SK-N-SH treated with all-trans-retinoic acid at 6 μM for 48 hours (cell line): Measurements from ENCODE around the gene NPIPA1.
"Not testable (repeated sequence)": the region's sequence is repeated elsewhere in the genome, so short reads cannot be mapped to it uniquely, and the experiment has no call there.

Source experiments
- ATAC-seq: fragments of 200-7000 bp; cut with Tn5 transposase; 3 replicates; pipeline ENCODE4 v1.9.1; 2020; ENCODE audit warnings: mild to moderate bottlenecking, moderate library complexity

The NPIPA1 gene

DNA sequence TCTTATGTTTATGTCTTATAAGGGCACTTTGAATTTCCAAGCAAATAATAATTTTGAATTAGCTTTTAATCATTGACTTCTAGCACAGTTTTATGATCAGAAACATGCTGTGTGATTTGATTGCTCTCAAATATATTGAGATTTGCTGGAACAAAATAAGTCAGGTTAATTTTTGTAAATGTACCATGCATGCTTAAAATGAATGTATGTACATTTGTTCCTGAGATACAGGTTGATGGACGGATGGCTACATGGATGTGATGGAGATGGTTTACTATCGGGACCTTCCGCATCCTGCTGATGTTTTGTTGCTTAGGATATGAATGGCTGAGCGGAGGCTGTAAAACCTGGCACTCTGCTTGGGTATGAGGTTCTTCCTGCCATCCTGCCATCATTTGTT is at the start of gene NPIPA1:
NPIPA1 (plus strand) TSS at position 301 of the 400 bp plus-strand sequence; CDS start at position 301, 0 bp downstream.
- not testable (repeated sequence) for ATAC-seq

DNA sequence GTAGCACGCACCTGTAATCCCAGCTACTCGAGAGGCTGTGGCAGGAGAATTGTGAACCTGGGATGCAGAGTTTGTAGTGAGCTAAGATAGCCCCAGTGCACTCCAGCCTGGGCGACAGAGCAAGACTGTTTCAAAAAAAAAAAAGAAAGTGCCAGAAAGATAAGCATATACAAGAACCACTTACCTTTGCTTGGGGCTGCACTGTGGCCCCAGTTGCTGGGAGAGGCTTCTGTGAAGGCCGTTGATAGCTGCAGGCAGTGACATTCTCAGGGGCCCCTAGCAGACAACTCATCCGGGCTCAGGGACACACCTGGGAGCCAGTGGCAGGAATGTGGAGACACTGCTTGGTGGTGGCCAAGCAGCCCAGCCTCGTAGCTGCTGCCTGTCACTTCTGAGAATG is 45.1 kb upstream of the NPIPA1 start:
- not testable (repeated sequence) for ATAC-seq

GRCh38 chr16:14895382-14895781 is 41.9 kb upstream of the NPIPA1 start:
- not testable (repeated sequence) for ATAC-seq

- ATAC-seq: not testable (repeated sequence)
Measured at GRCh38 chr16:14896023-14896422, 41.2 kb upstream of the NPIPA1 start.

DNA sequence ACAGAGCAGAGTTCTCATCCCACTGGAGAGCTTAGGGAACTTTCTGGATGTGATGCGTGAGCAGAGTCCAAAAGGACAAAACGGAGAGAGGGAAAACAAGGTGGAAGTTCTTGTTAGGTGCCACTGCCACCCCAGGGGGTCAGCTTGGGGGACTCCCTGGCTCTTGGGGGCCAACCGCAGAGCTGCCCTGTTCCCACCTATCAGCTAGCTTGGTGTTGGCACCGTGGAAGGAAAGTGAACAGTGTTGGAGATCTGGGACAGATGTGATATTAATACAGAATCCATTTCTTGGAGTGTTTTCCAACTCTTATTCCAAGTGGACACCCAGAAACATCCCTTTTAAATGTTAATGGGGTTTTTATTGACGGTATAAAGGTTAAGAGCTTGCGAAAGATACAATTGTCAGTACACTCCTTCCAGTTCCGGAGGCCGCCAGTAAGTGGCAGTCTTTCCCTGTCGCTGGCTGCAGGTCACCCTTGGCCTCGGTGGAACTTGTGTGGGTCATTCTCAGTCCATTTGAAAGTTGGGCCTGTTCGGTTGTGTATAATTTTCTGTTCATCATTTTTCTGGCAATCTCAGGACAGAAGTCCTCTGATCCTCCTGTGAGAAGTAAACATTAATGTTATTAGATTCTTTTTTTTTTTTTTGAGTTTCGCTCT is 40.1 kb upstream of the NPIPA1 start:
- peak; percentile 74 for ATAC-seq

- not testable (repeated sequence) for ATAC-seq
Measured at GRCh38 chr16:14898162-14898561, 39.1 kb upstream of the NPIPA1 start.

- not testable (repeated sequence) for ATAC-seq
Measured at GRCh38 chr16:14903191-14903957, 33.9 kb upstream of the NPIPA1 start.

GRCh38 chr16:14909744-14910143 is 27.5 kb upstream of the NPIPA1 start:
- not testable (repeated sequence) for ATAC-seq

DNA sequence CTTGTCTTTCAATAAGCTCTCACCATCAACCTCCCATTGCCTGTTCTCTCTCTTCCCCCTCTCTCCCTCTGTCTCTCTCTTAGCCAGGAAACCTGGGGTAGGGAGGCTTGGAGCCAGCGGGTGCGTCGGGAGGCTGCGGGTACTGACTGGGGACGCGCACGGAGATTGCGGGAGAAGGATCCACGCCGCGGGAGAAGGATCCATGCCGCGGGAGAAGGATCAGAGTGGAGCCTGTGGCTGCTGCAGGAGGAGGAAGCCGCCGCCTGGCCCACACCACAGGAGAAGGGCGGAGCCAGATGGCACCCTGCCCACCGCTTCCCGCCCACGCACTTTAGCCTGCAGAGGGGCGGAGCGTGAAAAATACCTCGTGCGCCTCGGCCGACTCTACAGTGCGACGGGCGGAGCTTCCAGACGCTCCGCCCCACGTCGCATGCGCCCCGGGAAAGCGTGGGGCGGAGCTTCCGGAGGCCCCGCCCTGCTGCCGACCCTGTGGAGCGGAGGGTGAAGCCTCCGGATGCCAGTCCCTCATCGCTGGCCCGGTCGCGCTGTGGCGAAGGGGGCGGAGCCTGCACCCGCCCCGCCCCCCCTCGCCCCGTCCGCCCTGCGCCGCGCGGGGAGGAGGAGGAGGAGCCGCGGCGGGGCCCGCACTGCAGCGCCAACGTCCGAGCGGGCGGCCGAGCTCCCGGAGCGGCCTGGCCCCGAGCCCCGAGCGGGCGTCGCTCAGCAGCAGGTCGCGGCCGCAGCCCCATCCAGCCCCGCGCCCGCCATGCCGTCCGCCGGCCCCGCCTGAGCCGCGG is 26.2 kb upstream of the NPIPA1 start:
- ATAC-seq: peak; percentile 96

DNA sequence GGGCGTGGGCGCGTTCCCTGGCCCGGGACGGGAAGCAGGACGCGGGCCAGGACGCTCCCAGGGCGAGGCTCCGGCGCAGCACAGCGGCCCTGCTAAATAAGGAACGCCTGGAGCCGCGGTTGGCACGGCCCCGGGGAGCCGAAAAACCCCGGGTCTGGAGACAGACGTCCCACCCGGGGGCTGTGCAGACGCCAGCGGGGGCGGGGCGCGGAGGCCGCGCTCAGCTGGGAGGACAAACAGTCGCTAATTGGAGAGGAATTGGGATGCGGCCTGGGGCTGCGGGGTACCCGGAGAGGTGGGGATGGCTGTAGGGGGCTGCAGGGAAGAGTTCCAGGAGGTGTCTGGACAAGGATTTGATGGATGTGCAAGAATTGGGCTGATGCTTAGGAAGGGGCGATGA is 25.3 kb upstream of the NPIPA1 start:
- ATAC-seq: not testable (repeated sequence)

DNA sequence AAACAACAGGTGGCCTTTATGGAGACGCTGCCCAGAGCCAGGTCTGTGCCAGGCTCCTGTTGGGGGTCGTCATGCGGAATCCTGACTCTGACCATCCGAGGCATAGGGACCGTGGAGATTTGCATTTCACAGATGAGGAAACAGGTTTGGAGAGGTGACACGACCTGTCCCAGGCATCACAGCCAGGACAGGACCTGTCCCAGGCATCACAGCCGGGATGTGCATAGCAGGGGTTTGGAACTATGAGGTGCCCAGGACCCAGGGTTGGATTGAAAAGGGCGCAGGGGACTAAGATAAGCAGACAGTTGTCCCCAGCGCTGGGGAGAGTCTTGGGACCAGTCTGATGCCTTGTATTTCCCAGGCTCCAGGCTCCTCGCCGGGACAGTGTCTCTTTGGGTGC is 24.7 kb upstream of the NPIPA1 start:
- 0 out of 3 replicates have a peak, but pooled peaks have one; percentile 31 for ATAC-seq

DNA sequence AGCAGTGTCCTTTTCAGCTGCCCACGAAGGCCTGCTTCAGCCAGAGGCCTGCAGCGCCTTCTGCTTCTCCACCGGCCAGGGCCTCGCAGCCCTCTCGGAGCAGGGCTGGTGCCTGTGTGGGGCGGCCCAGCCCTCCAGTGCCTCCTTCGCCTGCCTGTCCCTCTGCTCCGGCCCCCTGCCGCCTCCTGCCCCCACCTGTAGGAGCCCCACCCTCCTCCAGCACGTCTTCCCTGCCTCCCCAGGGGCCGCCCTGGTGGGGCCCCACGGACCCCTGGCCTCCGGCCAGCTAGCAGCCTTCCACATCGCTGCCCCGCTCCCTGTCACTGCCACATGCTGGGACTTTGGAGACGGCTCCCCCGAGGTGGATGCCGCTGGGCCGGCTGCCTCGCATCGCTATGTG is 18.7 kb upstream of the NPIPA1 start:
- not testable (repeated sequence) for ATAC-seq

- not testable (repeated sequence) for ATAC-seq
Measured at GRCh38 chr16:14919837-14920600, 17.2 kb upstream of the NPIPA1 start.

GRCh38 chr16:14922285-14922684 is 15.0 kb upstream of the NPIPA1 start:
- ATAC-seq: not testable (repeated sequence)

- ATAC-seq: not testable (repeated sequence)
Measured at GRCh38 chr16:14922968-14923367, 14.3 kb upstream of the NPIPA1 start.

GRCh38 chr16:14923394-14924088 is 13.7 kb upstream of the NPIPA1 start:
- not testable (repeated sequence) for ATAC-seq

GRCh38 chr16:14924359-14924758 is 12.9 kb upstream of the NPIPA1 start:
- ATAC-seq: not testable (repeated sequence)

DNA sequence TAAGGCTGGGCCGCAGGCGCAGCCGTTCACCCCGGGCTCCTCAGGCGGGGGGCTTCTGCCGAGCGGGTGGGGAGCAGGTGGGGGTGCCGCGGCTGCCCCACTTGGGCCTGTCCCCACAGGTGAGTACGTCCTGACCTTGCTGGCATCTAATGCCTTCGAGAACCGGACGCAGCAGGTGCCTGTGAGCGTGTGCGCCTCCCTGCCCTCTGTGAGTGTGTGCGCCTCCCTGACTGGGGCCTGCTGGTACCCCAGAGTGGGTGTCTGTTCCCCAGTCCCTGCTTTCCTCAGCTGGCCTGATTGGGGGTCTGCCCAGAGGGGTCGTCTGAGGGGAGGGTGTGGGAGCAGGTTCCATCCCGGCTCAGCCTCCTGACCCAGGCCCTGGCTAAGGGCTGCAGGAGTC is 12.3 kb upstream of the NPIPA1 start:
- not testable (repeated sequence) for ATAC-seq

DNA sequence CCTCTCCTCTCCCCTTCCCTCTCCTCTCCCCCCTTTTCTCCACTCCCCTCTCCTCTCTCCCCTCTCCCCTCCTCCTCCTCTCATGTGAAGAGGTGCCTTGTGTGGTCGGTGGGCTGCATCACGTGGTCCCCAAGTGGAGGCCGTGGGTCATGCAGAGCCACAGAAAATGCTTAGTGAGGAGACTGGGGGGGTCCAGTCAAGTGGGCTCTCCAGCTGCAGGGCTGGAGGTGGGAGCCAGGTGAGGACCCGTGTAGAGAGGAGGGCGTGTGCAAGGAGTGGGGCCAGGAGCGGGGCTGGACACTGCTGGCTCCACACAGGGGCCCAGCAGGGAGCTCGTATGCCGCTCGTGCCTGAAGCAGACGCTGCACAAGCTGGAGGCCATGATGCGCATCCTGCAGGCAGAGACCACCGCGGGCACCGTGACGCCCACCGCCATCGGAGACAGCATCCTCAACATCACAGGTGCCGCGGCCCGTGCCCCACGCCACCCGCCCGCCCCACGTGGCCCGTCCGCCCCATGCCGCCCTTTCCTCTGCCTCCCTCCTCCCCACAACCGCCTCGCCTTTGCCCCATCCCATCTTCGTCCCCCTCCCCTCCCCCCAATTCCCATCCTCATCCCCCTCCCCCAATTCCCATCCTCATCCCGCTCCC is 9.1 kb upstream of the NPIPA1 start:
- ATAC-seq: peak; percentile 60

GRCh38 chr16:14929176-14929575 is 8.1 kb upstream of the NPIPA1 start:
- ATAC-seq: not testable (repeated sequence)

DNA sequence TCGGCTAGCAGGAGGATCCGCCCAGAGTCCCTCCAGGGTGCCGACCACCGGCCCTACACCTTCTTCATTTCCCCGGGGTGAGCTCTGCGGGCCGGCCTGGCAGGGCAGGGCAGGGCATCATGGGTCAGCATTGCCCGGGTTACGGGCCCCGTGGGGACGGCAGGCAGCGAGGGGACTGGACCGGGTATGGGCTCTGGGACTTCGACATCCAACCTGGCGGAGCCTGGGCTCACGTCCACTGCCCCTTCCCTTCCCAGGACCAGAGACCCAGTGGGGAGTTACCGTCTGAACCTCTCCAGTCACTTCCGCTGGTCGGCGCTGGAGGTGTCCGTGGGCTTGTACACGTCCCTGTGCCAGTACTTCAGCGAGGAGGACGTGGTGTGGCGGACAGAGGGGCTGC is 7.0 kb upstream of the NPIPA1 start:
- not testable (repeated sequence) for ATAC-seq
